AG10803 (cell line): Measurements from ENCODE around the gene NSG1.
A peak's percentile ranks its signal among the peaks of the same experiment; 100 is the strongest.

ENCODE experiments used
- DNase-seq: peaks from one replicate; pipeline ENCODE4 v3.0.0; 2010; ENCODE audit warnings: low read depth
- H3K4me3 ChIP-seq: 2 replicates; pipeline ENCODE4 v1.5.1; 2011; ENCODE audit warnings: mild to moderate bottlenecking, low read length, control low read depth
- TF ChIP-seq, protein P1 (sequence below): conservative IDR thresholded peaks from 2 replicates; pipeline ENCODE4 v1.5.1; 2011; ENCODE audit warnings: mild to moderate bottlenecking, low read length, control low read depth, inconsistent platforms

NSG1 gene

DNA sequence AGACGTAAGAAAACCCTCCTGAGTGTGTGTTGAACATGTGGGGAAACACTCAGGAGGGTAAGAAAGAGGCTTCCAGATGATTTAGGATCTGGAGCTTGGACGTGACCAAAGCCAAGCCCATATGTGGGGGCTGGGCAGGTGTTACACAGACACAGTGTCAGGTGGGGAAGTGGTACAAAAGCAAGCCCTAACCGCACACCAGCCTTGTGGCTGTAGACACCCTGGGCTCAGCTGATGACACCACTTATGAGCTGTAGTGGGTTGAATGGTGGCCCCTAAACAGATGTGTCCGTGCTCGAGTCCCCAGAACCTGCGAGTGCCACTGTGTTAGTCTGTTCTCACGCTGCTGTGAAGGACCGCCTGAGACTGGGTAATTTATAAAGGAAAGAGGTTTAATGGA, 25.0 kb upstream of the NSG1 start:
- DNase-seq = no peak
- TF ChIP-seq, protein P1, sequence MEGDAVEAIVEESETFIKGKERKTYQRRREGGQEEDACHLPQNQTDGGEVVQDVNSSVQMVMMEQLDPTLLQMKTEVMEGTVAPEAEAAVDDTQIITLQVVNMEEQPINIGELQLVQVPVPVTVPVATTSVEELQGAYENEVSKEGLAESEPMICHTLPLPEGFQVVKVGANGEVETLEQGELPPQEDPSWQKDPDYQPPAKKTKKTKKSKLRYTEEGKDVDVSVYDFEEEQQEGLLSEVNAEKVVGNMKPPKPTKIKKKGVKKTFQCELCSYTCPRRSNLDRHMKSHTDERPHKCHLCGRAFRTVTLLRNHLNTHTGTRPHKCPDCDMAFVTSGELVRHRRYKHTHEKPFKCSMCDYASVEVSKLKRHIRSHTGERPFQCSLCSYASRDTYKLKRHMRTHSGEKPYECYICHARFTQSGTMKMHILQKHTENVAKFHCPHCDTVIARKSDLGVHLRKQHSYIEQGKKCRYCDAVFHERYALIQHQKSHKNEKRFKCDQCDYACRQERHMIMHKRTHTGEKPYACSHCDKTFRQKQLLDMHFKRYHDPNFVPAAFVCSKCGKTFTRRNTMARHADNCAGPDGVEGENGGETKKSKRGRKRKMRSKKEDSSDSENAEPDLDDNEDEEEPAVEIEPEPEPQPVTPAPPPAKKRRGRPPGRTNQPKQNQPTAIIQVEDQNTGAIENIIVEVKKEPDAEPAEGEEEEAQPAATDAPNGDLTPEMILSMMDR = no peak
- no peak overlapping the region for H3K4me3 ChIP-seq

DNA sequence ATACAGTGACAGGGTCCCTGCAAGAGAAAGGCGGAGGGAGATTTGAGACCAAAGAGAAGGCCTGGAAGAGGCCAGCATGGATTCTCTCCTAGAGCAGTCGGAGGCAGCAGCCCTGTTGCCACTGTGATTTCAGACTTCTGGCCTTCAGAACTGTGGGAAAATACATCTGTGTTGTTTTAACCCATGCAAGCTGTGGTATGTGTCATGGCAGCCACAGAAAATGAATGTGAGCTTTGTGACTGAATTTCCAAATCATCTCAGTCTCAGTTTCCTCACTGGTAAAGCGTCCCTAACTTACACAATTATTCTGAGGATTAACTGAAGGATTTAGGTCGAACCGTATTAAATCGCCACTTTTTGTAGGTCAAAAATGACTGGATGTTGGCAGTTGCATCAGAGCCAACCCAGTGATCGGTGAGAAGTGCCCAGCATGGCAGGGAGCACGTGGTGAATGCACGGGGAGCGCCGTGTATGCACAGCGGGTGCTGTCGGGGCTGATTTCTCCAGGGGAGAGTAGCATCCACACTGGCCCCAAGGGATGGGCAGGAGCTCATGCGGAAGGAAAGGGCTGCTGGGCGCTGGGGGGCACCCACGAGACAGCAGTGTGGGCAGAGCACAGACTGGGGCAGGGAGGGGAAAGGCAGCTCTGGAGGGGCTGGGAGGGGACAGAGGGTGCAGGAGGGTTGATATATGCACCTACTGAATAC, 23.8 kb upstream of the NSG1 start:
- TF ChIP-seq, protein P1 = no peak
- no peak overlapping the region for H3K4me3 ChIP-seq
- DNase-seq = peak; percentile 52

DNA sequence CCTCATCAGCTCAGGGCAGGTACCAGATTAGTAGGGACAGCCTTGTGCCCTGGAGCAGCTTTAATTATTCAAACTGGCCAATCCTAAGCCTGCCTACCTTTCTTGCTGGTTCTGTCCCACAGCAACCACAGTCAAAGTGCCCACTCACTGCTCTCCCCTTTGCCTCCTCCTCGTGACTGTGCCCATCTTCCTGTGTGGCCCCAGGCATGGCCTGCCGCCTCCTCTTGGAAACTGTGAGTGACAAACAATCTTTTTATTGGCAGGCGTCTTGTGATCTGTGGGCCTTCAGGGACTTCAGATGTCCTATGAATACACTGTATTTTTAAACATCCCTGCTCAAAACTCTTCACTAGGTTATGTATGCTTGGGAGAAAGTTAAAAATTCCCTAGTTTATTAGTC, 22.8 kb upstream of the NSG1 start:
- DNase-seq = no peak
- TF ChIP-seq, protein P1 = no peak
- no peak overlapping the region for H3K4me3 ChIP-seq

DNA sequence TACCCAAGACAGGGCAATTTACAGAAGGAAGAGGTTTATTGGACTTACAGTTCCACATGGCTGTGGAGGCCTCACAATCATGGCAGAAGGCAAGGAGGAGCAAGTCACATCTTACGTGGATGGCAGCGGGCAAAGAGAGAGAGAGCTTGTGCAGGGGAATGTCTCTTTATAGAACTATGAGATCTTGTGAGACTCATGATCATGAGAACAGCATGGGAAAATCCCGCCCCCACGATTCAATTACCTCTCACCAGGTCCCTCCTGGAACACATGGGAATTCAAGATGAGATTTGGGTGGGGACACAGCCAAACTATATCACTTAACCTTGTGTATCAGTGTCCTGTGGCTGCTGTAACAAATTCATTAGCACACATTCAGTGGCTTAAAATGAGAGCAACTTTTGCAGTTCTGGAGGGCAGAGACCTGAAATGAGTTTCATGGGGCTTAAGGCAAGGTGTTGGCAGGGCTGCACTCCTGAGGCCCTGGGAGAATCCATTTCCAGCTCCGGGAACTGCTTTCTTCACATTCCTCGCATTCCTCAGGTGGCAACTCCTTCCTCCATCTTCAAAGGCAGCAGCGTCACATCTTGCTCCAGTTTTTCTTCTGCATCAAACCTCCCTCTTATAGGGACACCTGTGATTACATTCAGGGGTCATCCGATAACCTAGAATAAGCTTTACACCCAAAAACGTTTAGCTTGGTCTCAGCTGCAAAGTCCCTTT, 22.3 kb upstream of the NSG1 start:
- H3K4me3 ChIP-seq = no peak overlapping the region
- DNase-seq = no peak
- TF ChIP-seq, protein P1 = no peak

DNA sequence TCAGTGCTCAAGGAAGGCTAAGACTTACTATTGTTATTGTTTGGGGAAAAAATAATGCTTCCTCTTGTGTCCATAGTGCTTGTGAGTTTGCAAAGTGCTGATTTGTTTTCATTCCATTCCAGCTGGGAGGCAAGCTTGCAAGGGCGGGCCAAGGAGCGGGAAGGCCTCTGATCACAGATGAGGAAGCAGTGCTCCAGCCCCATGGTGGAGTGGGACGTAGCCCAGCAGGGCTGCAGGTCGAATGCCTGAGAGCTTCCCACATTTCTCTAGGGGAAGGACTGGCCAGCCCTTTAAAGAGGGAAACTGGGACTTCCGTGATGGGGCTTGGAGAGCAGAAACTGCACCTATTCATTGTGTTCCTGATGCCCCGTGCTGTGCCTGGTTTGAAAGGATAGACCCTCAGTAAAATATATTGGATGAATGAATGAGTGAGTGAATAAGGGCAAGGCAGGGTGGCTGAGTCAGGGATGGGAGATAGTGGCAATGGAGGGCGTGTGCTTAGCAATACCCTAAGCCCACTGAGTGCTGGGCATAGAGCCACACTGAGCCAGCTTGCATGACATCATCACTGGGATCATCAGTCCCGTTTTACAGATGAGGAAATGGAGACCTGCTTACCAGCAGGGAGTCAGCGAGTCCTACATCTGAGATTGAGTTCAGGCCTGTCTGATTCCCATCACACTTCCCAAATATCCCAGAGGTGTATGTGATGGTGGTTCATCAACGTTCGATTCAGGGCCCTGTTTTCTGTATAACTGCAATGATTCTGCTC, 17.9 kb upstream of the NSG1 start:
- TF ChIP-seq, protein P1 = no peak
- no peak for DNase-seq

DNA sequence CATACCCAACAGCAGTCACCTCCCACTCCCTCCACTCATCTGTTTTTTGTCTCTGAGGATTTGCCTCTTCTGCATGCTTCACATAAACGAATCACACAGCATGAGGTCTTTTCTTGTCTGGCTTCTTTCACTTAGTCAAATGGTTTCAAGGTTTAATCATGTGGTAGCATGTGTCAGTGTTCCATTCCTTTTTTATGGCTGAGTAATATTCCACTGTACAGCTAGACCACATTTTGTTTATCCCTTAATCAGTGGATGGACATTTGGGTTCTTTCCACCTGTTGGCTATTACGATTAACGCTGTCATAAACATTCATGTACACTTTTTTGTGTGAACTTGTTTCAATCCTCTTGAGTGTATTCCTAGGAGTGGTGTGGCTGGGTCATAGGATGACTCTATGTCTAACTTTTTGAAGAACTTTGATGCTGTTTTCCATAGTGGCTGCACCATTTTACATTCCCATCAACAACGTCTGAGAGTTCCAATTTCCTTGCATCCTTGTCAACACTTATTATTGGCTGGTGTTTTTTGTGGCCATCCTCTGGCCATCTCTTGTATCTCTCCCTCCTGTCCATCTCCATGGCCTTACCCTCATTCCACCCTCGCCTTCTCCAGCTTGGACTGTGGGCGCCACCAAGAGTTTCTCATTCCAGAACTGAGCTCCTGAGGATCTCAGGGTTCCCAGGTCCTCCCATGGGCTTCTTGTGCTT, 12.4 kb upstream of the NSG1 start:
- DNase-seq = no peak
- TF ChIP-seq, protein P1 = no peak
- no peak overlapping the region for H3K4me3 ChIP-seq

More for the DNA sequence above, 17.9 kb upstream of the NSG1 start:
- H3K4me3 ChIP-seq = no peak overlapping the region
